ENCODE results near the gene SHMT2. TPM values are rescaled to one million over a fixed set of nuclear protein-coding genes. Genes with fewer than 3 reads are reported as not detected.

The SHMT2 gene
- total RNA-seq, 2 donors from 2014 or later = 31.1 to 39.6 TPM

DNA sequence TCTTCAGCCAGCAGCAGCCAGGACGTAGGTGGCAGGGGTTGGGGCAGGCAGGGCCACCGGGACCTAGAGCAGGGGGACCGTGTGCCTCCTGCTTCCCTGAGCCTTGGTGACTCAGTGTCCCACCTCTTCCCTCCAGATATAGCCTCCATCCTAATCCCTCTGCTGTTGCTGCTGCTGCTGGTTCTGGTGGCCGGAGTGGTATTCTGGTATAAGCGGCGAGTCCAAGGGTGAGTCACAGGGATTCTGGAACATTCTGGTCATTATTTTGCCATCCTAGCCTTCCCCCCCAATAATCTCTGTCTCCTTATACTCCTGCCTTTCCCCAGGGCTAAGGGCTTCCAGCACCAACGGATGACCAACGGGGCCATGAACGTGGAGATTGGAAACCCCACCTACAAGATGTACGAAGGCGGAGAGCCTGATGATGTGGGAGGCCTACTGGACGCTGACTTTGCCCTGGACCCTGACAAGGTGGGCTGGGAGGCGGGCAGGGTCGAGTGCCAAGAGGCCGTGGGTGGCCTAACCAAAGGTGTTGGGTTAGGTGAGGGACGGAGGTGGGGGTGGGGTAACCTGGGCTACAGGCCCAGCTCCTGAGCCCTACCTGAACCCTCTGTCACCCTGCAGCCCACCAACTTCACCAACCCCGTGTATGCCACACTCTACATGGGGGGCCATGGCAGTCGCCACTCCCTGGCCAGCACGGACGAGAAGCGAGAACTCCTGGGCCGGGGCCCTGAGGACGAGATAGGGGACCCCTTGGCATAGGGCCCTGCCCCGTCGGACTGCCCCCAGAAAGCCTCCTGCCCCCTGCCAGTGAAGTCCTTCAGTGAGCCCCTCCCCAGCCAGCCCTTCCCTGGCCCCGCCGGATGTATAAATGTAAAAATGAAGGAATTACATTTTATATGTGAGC is 17.5 kb upstream of the SHMT2 start:
- intact Hi-C loops (cut with DNase I) = loop anchor here in 1 of 2 donors (5.0 kb wide), 1 partner anchor 245 kb away; the partner anchor contains the start of genes GLI1 and INHBE
- ATAC-seq (no peak), DNase-seq (no peak)

DNA sequence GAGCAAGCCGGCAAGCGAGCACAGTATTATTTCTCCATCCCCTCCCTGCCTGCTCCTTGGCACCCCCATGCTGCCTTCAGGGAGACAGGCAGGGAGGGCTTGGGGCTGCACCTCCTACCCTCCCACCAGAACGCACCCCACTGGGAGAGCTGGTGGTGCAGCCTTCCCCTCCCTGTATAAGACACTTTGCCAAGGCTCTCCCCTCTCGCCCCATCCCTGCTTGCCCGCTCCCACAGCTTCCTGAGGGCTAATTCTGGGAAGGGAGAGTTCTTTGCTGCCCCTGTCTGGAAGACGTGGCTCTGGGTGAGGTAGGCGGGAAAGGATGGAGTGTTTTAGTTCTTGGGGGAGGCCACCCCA is 16.8 kb upstream of the SHMT2 start:
- DNase-seq (no peak), ATAC-seq (no peak)
- intact Hi-C loops (cut with DNase I) = loop anchor here in 1 of 2 donors (1.0 to 5.0 kb wide), 2 partner anchors 31 to 245 kb away; partner anchors contain the start of genes GLI1 and INHBE

DNA sequence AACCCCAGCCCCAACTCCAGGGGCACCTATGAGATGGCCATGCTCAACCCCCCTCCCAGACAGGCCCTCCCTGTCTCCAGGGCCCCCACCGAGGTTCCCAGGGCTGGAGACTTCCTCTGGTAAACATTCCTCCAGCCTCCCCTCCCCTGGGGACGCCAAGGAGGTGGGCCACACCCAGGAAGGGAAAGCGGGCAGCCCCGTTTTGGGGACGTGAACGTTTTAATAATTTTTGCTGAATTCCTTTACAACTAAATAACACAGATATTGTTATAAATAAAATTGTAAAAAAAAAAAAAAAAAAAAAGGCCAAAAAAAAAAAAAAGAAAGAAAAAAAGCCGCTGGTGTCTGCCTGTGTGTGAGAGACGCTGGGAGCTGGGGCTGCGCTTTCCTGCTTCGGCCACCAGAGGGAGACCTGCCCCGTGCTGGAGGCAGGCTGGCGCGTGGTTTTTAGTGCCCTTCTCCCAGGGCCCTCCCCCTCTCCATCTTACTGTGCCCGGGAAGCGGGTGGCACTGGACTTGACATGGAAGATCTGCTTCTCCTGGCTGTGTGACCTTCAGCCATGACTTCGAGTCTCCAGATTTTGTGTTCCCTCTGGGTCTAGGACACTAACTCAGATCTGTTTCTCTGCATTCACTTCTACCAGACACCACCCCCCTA is 16.3 kb upstream of the SHMT2 start:
- ATAC-seq = peak; percentile 65 to 68
- DNase-seq = peak; percentile 88
- intact Hi-C loops (cut with DNase I) = loop anchor here in 1 of 2 donors (1.0 to 5.0 kb wide), 2 partner anchors 30 to 244 kb away; partner anchors contain the start of genes GLI1 and INHBE

DNA sequence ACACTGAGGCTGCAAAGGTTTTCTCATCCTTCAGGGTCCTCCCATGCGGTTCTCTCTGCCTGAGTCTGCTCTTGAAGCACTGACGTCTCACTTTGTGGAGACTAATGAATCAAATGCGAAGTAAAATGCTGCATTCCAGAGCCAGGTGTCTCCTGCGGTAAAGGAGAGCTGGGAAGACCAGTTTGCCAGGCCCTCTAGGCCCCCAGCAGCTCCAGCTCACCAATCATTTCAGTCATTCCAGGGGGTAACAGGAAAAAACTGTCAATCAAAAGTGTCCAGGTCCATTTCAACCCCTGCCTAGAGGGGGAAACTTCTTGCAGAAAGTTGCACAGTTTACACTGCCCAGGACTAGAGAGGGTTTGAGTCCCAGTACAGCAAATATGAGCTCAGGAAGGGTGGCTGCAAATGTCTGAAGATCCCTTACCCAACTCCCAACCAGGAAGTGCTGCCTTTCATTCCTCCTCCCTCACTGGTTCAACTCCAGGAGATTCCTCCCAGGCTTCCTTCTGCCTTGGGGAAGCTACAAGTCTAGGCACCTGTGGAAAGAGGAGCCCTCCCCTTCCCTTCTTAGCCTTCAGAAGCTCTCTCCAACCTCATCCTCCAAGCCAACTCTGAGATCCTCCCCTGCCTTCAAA is 15.6 kb upstream of the SHMT2 start:
- DNase-seq = no peak
- no peak for ATAC-seq
- intact Hi-C loops (cut with DNase I) = loop anchor here in 1 of 2 donors (1.0 to 5.0 kb wide), 3 partner anchors 25 to 243 kb away; partner anchors contain the start of genes GLI1 and INHBE

DNA sequence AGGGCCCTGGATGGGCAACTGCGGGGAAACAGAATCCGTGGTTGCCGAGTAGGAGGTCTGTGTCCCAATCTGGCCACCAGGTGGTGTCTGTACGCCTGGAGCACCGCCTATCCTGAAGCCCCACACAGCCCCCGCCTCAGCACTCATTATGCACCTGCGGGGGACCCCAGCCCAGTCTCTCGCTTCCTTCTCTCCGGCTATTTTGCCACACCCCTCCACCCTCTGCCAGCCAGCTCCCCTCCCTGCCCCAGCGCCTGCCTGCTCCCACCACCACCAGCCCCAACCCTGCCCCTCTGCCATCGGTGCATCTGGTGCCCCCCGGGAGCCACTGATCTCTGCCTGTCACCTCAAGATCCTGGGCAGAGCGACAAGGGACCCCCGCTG is 15.1 kb upstream of the SHMT2 start:
- intact Hi-C loops (cut with DNase I) = loop anchor here in 1 of 2 donors (1.0 to 5.0 kb wide), 2 partner anchors 25 to 243 kb away; partner anchors contain the start of genes GLI1 and INHBE
- ATAC-seq = peak; percentile 39 to 50
- peak; percentile 72 for DNase-seq

DNA sequence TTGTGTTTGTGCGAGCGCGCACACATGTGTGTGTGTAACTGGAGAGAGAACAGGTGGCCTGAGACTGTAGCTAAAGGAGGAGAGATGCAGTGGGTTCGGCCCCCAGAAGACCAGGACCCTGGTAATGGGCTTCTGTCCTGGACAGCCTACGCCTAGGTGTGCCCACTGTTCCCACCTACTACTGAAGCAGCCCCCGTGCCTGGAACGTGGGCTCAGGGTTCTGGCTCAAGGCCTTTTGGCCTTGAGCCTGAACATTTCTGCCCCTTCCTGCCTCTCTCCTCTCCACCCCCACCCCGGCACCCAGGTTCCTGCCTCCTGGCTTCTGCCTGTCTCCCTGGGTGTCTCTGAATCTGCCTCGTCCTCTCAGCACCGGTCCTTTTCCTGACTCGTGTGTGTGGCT is 14.4 kb upstream of the SHMT2 start:
- DNase-seq (no peak), ATAC-seq (no peak)
- intact Hi-C loops (cut with DNase I) = no loop called here

DNA sequence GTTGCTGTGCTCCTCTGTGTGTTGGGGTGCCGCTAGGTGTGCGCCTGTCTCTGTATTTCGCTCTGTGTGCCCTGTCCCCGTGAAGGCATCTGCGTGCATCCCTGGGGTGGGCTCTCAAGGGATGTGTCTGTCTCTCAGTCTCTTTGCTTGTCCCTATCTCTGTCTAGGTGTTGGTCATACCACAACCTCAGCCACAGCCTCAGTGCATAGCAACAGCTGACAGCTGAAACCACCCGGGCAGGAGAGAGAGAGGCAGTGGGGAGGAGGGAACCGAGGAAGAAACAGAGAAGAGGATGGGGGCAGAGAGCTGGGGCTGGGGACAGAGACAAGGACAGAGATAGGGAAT is 13.9 kb upstream of the SHMT2 start:
- DNase-seq (no peak), ATAC-seq (no peak)
- intact Hi-C loops (cut with DNase I) = no loop called here

DNA sequence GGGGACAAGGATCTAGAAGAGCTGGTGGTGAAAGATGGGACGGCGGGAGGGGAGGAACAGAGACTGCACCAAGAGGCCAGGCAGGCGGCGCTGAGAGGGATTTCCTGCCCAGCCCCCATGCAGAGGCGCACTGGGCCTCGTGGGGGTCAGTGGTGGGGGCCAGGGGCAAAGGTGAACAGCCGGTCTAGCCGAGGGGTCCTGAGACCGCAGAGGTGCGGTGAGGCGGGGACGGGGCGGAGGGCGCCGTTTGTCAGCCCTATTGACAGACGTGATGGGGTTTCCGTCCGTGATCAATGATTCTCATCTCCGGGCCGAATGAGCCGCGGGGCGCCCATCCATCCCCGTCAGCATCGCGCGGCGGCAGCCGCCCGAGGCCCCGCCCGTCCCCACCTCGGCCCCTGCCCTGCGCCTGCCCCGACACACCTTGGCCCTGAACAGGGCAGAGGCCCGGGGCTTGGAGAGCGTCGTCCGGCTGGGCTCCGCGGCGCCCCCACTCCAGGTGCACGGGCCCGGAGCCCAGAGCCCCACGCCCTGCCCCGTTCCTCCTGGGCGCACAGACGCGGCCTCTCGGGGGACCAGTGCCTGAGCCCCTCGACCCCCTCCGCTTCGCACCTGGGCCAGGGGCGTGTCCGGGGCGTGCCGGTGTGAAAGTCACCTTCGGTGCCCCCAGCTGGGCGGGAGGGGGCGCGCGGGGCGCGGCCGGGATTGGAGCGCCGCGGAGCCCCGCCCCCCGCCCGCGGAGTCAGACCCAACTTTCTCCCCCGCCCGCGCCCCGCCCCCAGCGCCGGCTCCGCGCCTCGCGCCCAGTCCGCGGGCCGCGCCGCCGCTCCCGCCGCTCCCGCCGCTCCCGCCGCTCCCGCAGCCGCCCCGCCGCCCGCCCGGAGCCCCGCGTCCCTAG is 13.2 kb upstream of the SHMT2 start, which contains the start of gene NXPH4:
TSS of gene NXPH4 (plus strand) at position 781 of the 898 bp plus-strand sequence. CDS start 176 bp downstream, outside the sequence.
- ATAC-seq = peak; percentile 2 to 7
- DNase-seq = peak; percentile 59
- intact Hi-C loops (cut with DNase I) = no loop called here

DNA sequence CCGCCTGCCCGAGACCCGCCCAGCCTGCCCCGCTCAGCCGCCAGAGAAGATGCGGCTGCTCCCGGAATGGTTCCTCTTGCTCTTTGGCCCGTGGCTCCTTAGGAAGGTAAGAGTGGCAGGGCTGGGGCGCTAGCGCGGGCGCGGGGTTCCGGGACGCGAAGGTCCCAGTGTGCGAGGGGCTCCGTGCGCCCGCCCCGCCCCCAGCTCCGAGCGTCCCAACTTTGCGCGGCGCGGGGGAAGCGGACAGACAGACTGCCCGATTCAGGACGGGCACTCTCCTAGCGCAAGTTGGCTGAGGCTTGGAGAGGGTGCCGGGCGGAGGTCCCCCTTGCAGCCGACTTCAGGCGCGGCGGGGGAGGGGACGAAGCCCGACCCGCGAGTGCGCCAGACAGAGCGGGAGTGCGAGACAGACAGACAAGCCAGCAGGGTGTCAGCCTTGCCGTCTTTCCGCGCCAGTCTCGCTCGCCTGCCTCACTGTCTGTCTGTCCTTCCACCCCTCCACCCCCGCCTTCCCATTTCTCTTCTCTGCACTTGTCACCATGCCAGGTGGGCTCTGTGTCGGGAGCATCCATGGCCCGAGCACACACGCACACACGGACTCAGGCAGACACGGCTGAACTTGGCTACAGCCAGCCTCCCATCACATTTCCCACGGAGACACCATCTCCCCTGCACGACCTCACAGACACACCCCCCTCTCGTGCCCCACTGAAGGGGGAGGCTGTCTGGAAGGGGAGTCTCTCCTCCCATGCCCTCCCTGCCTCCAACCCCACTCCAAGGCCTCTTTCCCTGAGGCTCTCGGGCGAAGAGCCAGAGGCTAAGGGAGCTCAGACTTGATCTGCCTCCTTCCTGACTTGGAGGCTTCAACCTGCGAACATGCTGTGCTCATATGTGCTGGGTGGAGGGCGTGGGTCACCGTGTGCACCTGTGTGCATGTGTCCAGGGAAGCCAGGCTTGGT is 12.3 kb upstream of the SHMT2 start:
- intact Hi-C loops (cut with DNase I) = no loop called here
- DNase-seq (no peak), ATAC-seq (no peak)

DNA sequence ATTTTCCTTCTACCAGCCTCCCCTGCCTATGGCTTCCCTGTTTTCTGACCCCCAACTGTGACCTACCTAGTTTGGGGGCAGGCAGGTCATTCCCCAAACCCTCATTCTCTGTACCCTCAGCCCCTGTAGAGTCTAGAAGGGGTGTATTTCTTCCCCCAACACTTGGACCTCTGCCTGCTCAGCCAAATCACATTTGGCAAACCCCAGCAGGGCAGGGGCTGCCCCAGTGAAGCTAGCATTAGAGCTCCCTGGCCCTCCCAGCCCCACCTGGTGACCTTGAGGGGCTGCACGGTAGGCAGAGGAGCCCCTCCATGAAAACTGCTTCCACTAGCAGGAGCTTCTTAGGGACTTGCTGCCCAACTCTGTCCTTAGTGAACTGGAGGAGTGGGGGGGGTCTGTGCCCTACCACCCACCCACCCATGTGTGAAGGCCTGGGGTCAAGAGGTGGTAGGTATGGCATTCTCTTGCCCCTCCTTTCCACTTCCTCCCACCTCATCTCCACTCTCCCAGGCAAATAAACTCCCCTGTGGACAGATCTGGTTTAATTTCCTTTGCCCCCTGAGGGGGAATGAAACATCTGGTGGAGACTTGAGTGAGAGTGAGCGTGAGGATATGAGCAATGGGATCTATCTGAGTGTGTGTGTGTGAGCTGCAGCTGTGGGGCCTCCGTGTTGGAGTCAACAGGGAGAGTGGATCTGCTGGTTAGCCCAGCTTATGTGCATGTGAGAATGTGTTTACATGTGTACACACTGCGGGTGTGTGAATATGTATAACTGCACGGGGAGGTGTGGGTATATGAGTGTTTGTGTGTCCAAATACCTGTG is 11.3 kb upstream of the SHMT2 start:
- intact Hi-C loops (cut with DNase I) = no loop called here
- no peak for ATAC-seq

DNA sequence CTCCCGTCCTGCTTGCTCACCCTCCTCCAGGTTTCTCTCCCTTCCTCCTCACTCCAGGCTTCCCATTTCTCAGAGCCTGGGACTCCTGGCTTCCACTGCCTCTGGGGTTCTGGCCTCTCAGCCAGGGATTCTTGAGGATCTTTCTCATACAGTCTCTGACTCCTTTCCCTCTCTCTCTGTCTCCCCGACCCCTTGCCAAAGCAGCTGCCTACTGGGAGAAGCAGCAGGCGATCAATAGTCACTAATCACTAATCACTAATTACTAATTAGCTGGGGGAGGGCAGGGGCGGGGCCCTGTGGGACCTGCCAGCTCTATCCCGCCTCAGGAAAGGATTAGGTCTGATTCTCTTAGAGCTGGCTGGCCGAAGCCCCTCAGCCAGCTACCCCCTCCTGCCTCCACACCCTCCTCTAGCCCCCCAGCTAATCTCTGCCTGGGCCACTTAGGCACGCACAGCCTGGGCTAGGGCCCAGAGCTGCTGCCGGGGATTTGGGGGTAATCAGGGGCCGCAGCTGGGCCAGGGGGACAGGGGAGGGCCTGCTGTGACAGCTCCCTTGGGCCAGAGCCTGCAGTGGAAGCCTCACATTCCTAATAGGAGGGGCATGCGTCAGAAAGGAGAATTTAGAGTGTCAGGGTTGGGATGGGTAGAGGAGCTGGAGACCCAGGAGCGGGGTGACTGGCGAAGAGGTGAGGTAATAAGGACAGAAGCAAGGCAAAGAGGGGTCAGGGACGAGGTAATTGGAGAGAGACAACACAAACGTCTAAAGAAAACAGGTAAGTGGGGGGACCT is 10.1 kb upstream of the SHMT2 start:
- ATAC-seq = no peak
- no peak for DNase-seq
- intact Hi-C loops (cut with DNase I) = no loop called here

More for the DNA sequence above, 11.3 kb upstream of the SHMT2 start:
- no peak for DNase-seq

DNA sequence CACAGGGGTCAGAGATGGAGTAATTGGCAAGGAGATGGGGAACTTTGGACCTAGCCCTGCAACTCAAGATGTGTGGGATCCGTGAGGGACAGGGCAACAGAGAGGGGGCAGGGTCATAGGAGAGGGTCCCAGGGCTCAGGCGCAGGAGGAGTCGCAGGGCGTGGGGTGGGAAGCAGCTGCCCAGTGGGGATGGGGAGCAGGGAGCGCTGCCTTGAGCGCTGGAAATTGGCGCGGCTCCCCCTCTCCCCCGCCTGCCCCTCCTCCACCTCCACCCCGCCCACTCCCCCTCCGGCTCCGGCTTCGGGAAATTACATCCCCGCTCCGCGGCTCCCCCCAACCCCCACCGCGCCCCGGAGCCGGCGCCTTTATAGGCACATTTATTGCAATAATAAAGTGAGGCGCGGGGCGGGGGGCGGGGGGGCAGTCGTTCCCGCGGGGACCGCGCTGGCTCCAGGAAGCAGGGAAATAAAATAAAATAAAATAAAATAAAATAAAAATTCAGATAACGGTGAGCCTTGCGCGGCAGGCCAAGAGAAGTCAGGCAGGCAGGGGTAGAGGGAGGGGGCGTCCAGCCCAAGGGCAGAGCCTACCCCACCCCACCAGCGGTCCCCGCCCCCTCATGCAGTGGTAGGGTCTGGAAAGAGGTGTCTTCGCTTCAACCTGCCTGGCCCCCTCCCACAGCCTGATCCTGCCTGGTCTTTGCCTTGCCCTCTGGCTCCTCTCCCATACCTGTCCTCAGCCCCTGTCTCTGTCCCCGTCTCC is 9.3 kb upstream of the SHMT2 start:
- ATAC-seq (no peak), DNase-seq (no peak)
- intact Hi-C loops (cut with DNase I) = no loop called here

DNA sequence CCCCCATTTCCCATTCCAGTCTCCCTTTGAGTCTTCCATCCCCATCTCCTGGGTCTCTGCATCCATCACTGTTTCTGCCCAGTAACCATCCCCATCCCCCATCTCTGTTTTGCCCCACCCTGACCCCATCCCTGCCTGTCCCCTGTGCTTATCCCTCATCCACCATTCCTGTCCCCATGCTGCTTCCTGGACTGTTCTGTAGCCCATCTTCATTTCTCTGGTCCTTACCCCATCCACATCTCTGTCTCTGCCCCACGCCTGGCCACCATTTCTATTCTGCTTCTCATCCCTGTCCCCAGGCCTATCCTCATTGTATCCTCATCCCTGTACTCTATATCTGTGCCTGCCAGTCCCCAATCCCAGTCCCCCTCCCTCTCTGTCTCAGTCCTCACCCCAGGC is 8.7 kb upstream of the SHMT2 start:
- intact Hi-C loops (cut with DNase I) = no loop called here
- no peak for ATAC-seq

DNA sequence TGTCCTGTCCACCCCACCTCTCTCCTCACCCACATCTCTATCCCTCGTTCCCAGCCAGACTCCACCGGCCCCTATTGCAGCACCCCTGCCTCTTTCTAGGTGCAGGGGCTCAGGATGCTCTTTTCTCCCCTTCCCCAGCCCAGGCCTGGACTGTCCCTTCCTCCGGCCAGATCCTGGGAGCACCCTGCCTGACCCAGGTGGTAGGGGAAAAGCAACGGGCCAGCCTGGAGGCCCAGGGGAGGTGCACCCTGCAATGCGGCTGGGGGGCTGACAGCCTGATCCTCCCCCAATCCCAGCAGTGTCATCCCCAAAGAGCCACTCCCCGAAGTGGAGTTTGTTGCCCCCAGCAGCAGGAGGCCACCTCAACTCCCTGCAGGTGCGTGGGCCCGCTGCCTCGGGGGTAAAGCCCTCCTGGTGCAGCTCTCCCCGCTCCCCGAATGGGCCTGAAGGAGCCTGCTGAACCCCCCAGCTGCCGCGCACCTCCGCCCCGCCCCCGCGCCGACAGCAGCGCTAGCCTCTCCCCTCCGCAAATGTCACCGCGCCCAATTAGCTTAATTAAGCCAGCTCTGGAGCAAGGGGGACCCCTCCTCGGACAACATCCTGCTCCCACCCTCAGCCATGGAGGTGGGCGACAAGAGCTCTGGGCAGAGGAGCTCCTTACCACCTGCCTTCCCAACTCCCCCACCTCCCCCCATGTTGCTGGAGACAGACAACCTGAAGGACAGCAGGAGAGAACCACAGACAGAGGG is 8.2 kb upstream of the SHMT2 start:
- no peak for ATAC-seq
- intact Hi-C loops (cut with DNase I) = no loop called here
- DNase-seq = no peak

More for the DNA sequence above, 8.7 kb upstream of the SHMT2 start:
- no peak for DNase-seq

Measured in left cardiac atrium (tissue), 4 donors.